SK-N-SH (cell line): ENCODE data around the gene KCND3. TPM values are rescaled to one million over a fixed set of nuclear protein-coding genes. Genes with fewer than 3 reads are reported as not detected.

Source experiments
- CTCF ChIA-PET: fragments of 300-600, 350-600 bp; formaldehyde crosslinking; extraction: SDS; loops from one replicate; lab custom pipeline; 2021; lab: Yijun Ruan, JAX
- POLR2A ChIA-PET: fragments of 350-600 bp; sonication (Branson Sonifier 250); formaldehyde crosslinking; extraction: SDS; loops from one replicate; lab custom pipeline; 2020; ENCODE audit warnings: antibody characterized with exemption, inconsistent platforms; lab: Yijun Ruan, JAX
- DNase-seq: peaks from one replicate; pipeline ENCODE4 v3.0.0; 2012
- H2AFZ ChIP-seq: fragments of 200-600 bp; sonication (generic); 2 replicates; pipeline ENCODE4 v1.8.1; 2016; ENCODE audit warnings: antibody characterized with exemption, mild to moderate bottlenecking, low read depth
- H3F3A ChIP-seq: fragments of 200-600 bp; sonication (generic); replicated peaks from 2 replicates; pipeline ENCODE3; 2016; ENCODE audit warnings: antibody characterized with exemption, mild to moderate bottlenecking; ENCODE audit not compliant: insufficient read depth
- H3K27ac ChIP-seq, 2 experiments: fragments of 200-500 bp in 1 of 2; fragments of 200-600 bp in 1 of 2; sonication (Bioruptor generic) in 1 of 2; sonication (generic), shearing (Covaris generic) in 1 of 2; 2 replicates each; pipeline versions ENCODE4 v1.5.1 to v1.6.1; 2014 to 2016; ENCODE audit warnings: low read depth in 2 of 2, inconsistent platforms in 1 of 2, low read length in 1 of 2, mild to moderate bottlenecking in 1 of 2, mixed read lengths in 1 of 2
- H3K27me3 ChIP-seq: fragments of 200-600 bp; sonication (generic), shearing (Covaris generic); 2 replicates; pipeline ENCODE4 v1.6.1; 2016; ENCODE audit warnings: mixed run types; ENCODE audit not compliant: insufficient read depth
- H3K36me3 ChIP-seq, 2 experiments: fragments of 200-500 bp in 1 of 2; fragments of 200-600 bp in 1 of 2; sonication (Bioruptor generic) in 1 of 2; sonication (generic) in 1 of 2; replicated peaks in 1 of 2; 2 replicates each; pipeline versions ENCODE3 to v1.5.1; 2014 to 2016; ENCODE audit warnings: low read length in 1 of 2, mild to moderate bottlenecking in 1 of 2; ENCODE audit not compliant: insufficient read depth in 2 of 2, control insufficient read depth in 1 of 2
- H3K4me1 ChIP-seq, 2 experiments: fragments of 200-500 bp in 1 of 2; fragments of 200-600 bp in 1 of 2; sonication (Bioruptor generic) in 1 of 2; sonication (generic), shearing (Covaris generic) in 1 of 2; 2 replicates each; pipeline versions ENCODE4 v1.5.1 to v1.6.1; 2014 to 2016; ENCODE audit warnings: low read depth in 1 of 2, low read length in 1 of 2, mixed run types in 1 of 2; ENCODE audit not compliant: insufficient read depth in 2 of 2, control insufficient read depth in 1 of 2
- H3K4me2 ChIP-seq: fragments of 200-600 bp; sonication (generic), shearing (Covaris generic); 2 replicates; pipeline ENCODE4 v1.6.1; 2017; ENCODE audit warnings: mixed run types
- H3K4me3 ChIP-seq, 2 experiments: fragments of 200-500 bp in 1 of 2; fragments of 200-600 bp in 1 of 2; sonication (Bioruptor generic) in 1 of 2; sonication (generic), shearing (Covaris generic) in 1 of 2; 2 replicates each; pipeline versions ENCODE4 v1.5.1 to v1.8.1; 2014 to 2016; ENCODE audit warnings: low read depth in 2 of 2, inconsistent platforms in 1 of 2, low read length in 1 of 2, mild to moderate bottlenecking in 1 of 2, mixed read lengths in 1 of 2, moderate library complexity in 1 of 2
- H3K79me2 ChIP-seq: fragments of 200-600 bp; sonication (generic); 2 replicates; pipeline ENCODE4 v1.8.1; 2017; ENCODE audit warnings: mild to moderate bottlenecking; ENCODE audit not compliant: insufficient read depth
- H3K9ac ChIP-seq: fragments of 200-600 bp; sonication (generic); 2 replicates; pipeline ENCODE4 v1.6.1; 2017; ENCODE audit warnings: mixed run types
- H3K9me2 ChIP-seq: fragments of 200-600 bp; sonication (generic); 2 replicates; pipeline ENCODE4 v1.6.1; 2017; ENCODE audit warnings: mixed run types
- H3K9me3 ChIP-seq: fragments of 200-600 bp; sonication (generic); 2 replicates; pipeline ENCODE4 v1.6.1; 2017; ENCODE audit warnings: mixed run types, mild to moderate bottlenecking, moderate library complexity
- H4K20me1 ChIP-seq: fragments of 200-600 bp; sonication (generic); 2 replicates; pipeline ENCODE4 v1.6.1; 2017; ENCODE audit warnings: mild to moderate bottlenecking, mixed run types; ENCODE audit not compliant: insufficient read depth
- EP300 ChIP-seq, 2 experiments: IDR thresholded peaks; 2 replicates each; pipeline versions ENCODE4 v1.4.0 to v1.6.1; 2012; ENCODE audit warnings: borderline replicate concordance in 1 of 2, low read depth in 1 of 2, low read length in 1 of 2
- FOXJ3 ChIP-seq: sonication (generic); formaldehyde crosslinking; IDR thresholded peaks from 2 replicates; pipeline ENCODE4 v1.5.1; 2020; ENCODE audit warnings: mild to moderate bottlenecking, missing genetic modification reagents
- FOXM1 ChIP-seq: IDR thresholded peaks from 2 replicates; pipeline ENCODE4 v1.4.0; 2012; ENCODE audit warnings: low read depth, mild to moderate bottlenecking
- GABPA ChIP-seq: IDR thresholded peaks from 2 replicates; pipeline ENCODE4 v1.4.0; 2012; ENCODE audit warnings: low read depth, mild to moderate bottlenecking
- GATA2 ChIP-seq: sonication (generic); formaldehyde crosslinking; IDR thresholded peaks from 2 replicates; pipeline ENCODE4 v1.5.0; 2020; ENCODE audit warnings: mild to moderate bottlenecking, missing genetic modification reagents
- POLR2AphosphoS5 ChIP-seq: IDR thresholded peaks from 2 replicates; pipeline ENCODE4 v1.6.1; 2012; ENCODE audit warnings: low read depth, low read length
- RXRA ChIP-seq: IDR thresholded peaks from 2 replicates; pipeline ENCODE4 v1.4.0; 2012; ENCODE audit warnings: low read depth, mild to moderate bottlenecking, borderline replicate concordance
- SIN3A ChIP-seq: IDR thresholded peaks from 2 replicates; pipeline ENCODE4 v1.6.1; 2012; ENCODE audit warnings: low read depth, mild to moderate bottlenecking, low read length, moderate library complexity, borderline replicate concordance
- YY1 ChIP-seq: IDR thresholded peaks from 2 replicates; pipeline ENCODE4 v1.4.0; 2012; ENCODE audit warnings: low read depth, mild to moderate bottlenecking
- WGBS: methylation state at CpG from one replicate; pipeline ENCODE4 v1.1.6; 2017; ENCODE audit warnings: low lambda C conversion rate; 5-methylcytosine and 5-hydroxymethylcytosine counted together
- polyA plus RNA-seq, 3 experiments: library from polyadenylated mRNA; depleted of rRNA; stranded (reverse); fragments of >200 nt; gene quantifications; 2 replicates each; pipeline ENCODE4 v1.2.3, GENCODE V29; 2012
- TF ChIP-seq, protein P1 (sequence below): IDR thresholded peaks from 2 replicates; pipeline ENCODE4; 2012
- TF ChIP-seq, protein P2 (sequence below): IDR thresholded peaks from 2 replicates; pipeline ENCODE4 v1.6.1; 2012; ENCODE audit warnings: mild to moderate bottlenecking, low read depth, low read length, moderate library complexity

Gene KCND3
- polyA plus RNA-seq, 1 of the 3 experiments (the other 2 are of a cell fraction): not detected

DNA sequence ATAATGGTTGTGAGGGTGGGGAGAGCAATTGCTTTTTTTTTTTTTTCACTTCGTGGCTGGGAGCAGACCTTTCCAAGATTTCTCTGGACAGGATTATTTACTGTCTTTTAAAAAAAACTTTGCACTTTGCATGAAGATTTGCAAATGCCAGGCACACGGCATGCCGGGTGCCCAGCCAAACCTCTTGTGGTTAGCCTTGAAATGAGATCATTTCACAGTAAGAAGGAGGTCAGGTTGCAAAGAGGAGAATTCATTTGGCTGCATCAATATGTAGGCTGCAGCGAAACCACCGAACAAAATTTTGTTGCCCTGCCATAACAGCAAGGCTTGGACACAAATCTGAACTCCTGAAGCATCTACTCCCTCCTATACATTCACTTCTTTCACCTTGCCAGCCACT is 36.5 kb upstream of the KCND3 start:
- Histone ChIP-seq H3F3A (no peaks in the 10 kb centered on the region), H3K27ac (no peak overlapping the region), H3K4me1 (no peaks in the 10 kb centered on the region), H3K9ac (no peak overlapping the region), H4K20me1 (no peaks in the 10 kb centered on the region), H3K4me2 (no peak overlapping the region), H2AFZ (no peak overlapping the region), H3K4me3 (no peak overlapping the region), H3K27me3 (no peaks in the 10 kb centered on the region), H3K79me2 (no peaks in the 10 kb centered on the region), H3K9me3 (no peaks in the 10 kb centered on the region), H3K9me2 (no peaks in the 10 kb centered on the region), H3K36me3 (no peaks in the 10 kb centered on the region)
- no peak for DNase-seq
- TF ChIP-seq SIN3A: no peak
- TF ChIP-seq EP300 (IDR thresholded peaks at IDR 0.05; ENCODE audit: borderline replicate concordance in 1 of 2, low read depth in 1 of 2, low read length in 1 of 2): no peak
- TF ChIP-seq FOXM1: no peak
- TF ChIP-seq YY1: no peak
- TF ChIP-seq RXRA: no peak
- no peak for TF ChIP-seq GATA2
- TF ChIP-seq, protein P1, sequence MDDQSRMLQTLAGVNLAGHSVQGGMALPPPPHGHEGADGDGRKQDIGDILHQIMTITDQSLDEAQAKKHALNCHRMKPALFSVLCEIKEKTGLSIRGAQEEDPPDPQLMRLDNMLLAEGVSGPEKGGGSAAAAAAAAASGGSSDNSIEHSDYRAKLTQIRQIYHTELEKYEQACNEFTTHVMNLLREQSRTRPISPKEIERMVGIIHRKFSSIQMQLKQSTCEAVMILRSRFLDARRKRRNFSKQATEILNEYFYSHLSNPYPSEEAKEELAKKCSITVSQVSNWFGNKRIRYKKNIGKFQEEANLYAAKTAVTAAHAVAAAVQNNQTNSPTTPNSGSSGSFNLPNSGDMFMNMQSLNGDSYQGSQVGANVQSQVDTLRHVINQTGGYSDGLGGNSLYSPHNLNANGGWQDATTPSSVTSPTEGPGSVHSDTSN: no peak
- no peak for TF ChIP-seq FOXJ3
- TF ChIP-seq POLR2AphosphoS5: no peak
- TF ChIP-seq, protein P2, sequence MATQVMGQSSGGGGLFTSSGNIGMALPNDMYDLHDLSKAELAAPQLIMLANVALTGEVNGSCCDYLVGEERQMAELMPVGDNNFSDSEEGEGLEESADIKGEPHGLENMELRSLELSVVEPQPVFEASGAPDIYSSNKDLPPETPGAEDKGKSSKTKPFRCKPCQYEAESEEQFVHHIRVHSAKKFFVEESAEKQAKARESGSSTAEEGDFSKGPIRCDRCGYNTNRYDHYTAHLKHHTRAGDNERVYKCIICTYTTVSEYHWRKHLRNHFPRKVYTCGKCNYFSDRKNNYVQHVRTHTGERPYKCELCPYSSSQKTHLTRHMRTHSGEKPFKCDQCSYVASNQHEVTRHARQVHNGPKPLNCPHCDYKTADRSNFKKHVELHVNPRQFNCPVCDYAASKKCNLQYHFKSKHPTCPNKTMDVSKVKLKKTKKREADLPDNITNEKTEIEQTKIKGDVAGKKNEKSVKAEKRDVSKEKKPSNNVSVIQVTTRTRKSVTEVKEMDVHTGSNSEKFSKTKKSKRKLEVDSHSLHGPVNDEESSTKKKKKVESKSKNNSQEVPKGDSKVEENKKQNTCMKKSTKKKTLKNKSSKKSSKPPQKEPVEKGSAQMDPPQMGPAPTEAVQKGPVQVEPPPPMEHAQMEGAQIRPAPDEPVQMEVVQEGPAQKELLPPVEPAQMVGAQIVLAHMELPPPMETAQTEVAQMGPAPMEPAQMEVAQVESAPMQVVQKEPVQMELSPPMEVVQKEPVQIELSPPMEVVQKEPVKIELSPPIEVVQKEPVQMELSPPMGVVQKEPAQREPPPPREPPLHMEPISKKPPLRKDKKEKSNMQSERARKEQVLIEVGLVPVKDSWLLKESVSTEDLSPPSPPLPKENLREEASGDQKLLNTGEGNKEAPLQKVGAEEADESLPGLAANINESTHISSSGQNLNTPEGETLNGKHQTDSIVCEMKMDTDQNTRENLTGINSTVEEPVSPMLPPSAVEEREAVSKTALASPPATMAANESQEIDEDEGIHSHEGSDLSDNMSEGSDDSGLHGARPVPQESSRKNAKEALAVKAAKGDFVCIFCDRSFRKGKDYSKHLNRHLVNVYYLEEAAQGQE: no peak
- TF ChIP-seq GABPA: no peak
- ChIA-PET CTCF (no interaction called here), POLR2A (no interaction called here)
- WGBS: 43% methylated on average over 5 of the region's 5 CpGs

DNA sequence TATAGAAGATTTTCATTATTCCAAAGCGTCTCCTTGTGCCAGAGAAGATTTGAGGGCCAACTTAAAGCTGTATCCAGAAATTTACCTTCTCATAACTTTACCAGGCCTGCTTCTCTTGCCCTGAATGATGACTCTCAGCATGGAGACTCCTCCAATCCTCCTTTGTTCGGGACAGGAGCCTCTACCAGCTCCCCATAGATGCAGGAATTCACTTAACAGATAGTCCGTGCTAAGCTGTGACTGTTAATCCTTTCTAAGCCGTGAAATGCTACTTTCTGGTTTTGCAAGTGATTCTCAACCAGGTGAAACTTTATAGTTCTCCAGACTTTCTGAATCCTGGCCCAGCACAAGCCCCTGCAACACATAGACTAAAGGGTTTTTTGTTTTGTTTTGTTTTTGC is 31.8 kb upstream of the KCND3 start:
- TF ChIP-seq YY1 (no peak), SIN3A (no peak)
- Histone ChIP-seq H3K4me3 (no peak overlapping the region), H3K4me1 (no peaks in the 10 kb centered on the region), H3K79me2 (no peaks in the 10 kb centered on the region), H3F3A (no peaks in the 10 kb centered on the region), H3K9me3 (no peaks in the 10 kb centered on the region), H3K27ac (no peak overlapping the region), H3K9ac (no peak overlapping the region), H3K36me3 (no peaks in the 10 kb centered on the region), H4K20me1 (no peaks in the 10 kb centered on the region), H2AFZ (no peak overlapping the region), H3K9me2 (no peaks in the 10 kb centered on the region), H3K27me3 (no peaks in the 10 kb centered on the region), H3K4me2 (no peak overlapping the region)
- no peak for DNase-seq
- POLR2A ChIA-PET: no interaction called here
- WGBS: 20% methylated on average over 4 of the region's 4 CpGs
- CTCF ChIA-PET: no interaction called here
